C4-2B (cell line): ENCODE data around the gene FYB2.
"Not testable (repeated sequence)": the region's sequence is repeated elsewhere in the genome, so short reads cannot be mapped to it uniquely, and the experiment has no call there.

ENCODE experiments used
- H3K27ac ChIP-seq: fragments of 450-650 bp; 2 replicates; pipeline ENCODE4 v1.5.1; 2017
- CTCF ChIP-seq: fragments of 450-650 bp; conservative IDR thresholded peaks from 2 replicates; pipeline ENCODE4 v1.5.1; 2017; ENCODE audit warnings: mild to moderate bottlenecking
- ZFX ChIP-seq: fragments of 450-650 bp; IDR thresholded peaks from 2 replicates; pipeline ENCODE4 v1.6.1; 2017

The FYB2 gene

DNA sequence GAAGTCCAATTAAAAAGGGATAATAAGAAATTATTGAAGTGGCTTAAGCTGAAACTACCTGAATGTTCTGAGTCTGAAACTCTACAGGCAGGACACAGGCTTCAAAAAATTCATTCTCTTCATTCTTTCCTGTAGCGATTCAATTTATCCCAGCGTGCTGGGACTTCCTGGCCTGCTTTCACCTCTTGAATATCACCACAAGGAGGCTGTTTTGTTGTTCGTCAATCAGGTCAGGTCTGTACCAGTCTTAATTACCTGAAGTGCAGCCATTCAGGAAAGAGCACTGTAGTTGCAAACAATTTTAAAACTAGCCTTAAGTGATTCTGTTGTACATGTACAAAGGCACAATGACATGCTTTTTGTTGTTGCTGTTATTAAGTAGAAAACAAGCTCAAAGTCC is 38.4 kb downstream of the FYB2 start:
- H3K27ac ChIP-seq, result no peak overlapping the region
- TF ChIP-seq ZFX (no peak), CTCF (no peak)

DNA sequence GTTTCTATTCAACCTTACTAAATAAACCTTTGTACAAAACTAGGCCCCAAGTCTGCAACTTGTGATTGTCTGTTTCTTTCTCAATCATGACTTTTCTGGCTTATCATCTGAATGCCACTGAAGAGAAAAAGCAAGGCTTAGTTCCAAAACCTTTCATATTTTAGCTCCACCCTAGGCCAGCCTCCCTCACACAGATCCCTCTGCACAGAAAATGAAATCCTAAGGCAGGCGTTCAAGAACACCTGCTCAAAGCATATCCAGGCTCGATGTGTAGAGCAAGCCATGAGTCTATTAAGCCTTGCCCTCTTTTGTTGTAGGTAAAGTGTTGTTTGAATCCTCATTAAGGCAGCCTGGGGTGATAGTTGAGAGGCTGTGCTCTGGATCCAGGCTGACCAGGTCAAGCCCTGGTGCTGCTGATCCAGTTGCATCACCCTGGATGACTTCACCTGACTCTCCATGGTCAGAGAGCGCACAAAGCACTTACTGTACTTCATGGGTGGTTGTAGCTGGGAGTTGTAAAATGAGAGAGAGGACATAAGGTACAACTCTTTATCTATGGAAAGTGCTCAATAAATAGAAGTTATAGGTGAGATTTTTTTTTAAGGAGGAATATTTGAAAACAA is 39.0 kb downstream of the FYB2 start:
- no peak overlapping the region for H3K27ac ChIP-seq
- TF ChIP-seq CTCF (no peak), ZFX (no peak)

- H3K27ac ChIP-seq, result no peak overlapping the region
- TF ChIP-seq CTCF (no peak), ZFX (no peak)
Measured at GRCh38 chr1:56777972-56778371, 41.2 kb downstream of the FYB2 start.

GRCh38 chr1:56774732-56775131 is 44.5 kb downstream of the FYB2 start:
- H3K27ac ChIP-seq, result not testable (repeated sequence)

GRCh38 chr1:56774067-56774609 is 45.1 kb downstream of the FYB2 start:
- no peak overlapping the region for H3K27ac ChIP-seq
- TF ChIP-seq CTCF (no peak), ZFX (no peak)

DNA sequence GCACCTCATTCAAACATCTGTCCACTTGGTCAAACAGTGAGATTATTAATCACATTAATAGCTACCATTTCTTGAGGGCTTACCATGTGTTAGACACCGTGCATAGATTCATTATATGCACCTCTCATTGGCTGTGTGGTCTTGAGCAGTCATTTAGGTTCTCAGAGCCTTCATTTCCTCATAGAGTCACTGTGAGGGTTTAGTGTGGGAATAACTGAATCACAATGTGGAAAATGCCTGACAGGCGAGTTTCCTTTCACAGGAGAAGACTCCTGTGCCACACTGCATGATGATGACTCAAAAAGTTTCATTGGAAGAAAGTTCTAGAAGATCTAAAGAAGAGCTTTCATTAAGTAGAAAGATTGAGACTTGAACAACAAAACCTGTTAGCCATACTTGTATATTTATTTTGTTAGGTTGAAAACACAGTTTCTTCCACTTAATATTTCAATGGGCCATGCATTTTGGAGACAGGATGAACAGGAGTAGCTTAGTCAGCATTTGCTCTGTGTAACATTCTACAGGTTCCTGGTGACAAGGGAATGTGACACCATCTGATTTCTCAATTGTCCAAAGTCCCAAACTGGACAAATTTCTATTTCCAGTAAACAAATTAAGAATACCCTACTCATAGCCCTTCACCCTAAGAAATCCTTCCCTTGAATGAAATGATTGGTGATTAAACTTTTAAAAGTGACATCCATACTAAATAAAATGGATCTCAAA is 45.7 kb downstream of the FYB2 start:
- H3K27ac ChIP-seq, result no peak overlapping the region
- TF ChIP-seq ZFX (no peak), CTCF (no peak)

DNA sequence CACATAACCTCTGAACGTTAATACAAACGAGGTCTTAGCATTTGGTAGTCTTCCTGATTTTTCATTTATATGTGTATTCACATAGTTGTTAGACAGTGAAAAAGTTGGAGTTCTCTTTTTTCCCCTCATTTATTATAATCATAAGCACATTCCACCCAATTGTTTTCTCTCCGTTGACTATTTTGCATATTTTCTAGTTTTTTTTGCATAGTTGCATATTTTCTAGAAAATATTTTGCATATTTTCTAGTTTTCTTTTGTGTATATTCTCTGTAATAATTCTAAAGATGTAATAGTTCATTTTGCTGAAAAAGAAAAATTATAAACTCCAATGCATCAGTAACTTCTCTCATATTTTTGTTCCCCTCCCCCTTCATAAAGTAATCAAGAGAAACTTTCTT is 47.5 kb downstream of the FYB2 start:
- TF ChIP-seq CTCF (no peak), ZFX (no peak)
- no peak overlapping the region for H3K27ac ChIP-seq

DNA sequence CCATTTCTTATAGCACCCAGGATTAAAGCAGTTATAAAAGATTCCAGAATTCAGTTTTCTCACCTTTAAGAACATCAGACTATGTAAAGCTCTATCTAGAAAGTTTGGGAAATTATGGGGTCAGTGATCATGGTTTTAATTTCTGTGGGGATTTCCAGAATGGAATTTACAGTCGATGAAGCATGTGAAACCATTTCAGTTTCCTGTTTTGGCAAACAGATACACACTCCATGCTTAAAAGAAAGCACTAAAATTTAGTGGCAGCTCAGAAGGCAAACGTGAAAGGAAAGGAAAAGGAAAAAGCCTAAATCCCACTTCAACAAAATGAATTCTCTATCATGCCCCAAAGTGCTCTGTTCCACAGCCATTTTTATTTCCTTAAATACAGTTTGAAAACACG is 60.4 kb downstream of the FYB2 start:
- no peak for TF ChIP-seq CTCF
- no peak for TF ChIP-seq ZFX
- H3K27ac ChIP-seq, result no peak overlapping the region
